ENCODE results near the gene ARFGEF2.
"Not testable (repeated sequence)": the region's sequence is repeated elsewhere in the genome, so short reads cannot be mapped to it uniquely, and the experiment has no call there.

Gene ARFGEF2

DNA sequence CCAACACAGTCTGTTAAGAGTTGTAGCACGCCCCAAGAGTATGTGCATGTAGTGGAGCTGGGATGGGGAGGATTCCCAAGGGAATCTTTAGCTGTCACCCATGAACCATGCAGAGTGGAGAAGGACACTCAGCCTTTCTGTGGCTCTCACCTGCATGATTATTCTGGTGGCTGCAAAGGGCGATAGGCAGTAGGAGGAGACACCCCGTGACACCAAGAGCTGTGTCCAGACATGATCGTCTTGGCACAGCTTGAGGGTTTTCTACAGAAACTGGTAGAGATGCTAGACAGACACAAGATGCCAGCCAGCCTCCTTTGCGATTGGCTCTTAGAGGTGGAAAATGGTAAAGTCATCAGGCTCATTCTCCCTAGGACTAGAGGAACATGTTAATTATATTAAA is 121.5 kb downstream of the ARFGEF2 start:
- no peak for DNase-seq
- TF ChIP-seq POLR2A (IDR thresholded peaks at IDR 0.05; ENCODE audit: low read length) (no peak), GATA1 (IDR thresholded peaks at IDR 0.05; ENCODE audit: low read depth, low read length) (no peak)

DNA sequence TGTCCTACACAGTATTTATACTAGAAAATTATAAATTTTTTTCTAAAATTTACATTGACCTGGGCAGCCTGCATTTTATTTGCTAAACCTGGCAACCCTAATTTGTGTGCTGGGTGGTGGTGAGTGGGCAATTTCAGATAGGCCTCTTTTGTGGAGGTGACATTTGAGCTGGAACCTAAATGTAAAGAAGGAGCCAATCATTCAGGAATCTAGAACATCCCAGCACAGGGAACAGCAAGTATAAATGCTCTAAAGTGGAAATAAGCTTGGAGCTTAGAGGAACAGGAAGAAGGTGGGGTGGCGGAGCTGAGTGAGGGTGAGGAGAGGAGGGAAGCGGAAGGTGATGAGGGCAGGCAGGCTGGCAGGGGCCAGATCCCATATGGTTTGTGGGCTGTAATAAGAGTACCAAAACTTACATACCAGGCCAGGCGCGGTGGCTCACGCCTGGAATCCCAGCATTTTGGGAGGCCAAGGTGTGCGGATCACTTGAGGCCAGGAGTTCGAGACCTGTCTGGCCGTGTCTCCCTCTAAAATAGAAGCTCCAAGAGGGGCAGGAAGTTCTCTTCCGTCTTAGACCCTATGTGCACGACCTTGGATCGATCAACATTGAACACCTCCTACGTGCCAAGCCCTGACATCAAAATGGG is 124.1 kb downstream of the ARFGEF2 start:
- TF ChIP-seq POLR2A (IDR thresholded peaks at IDR 0.05; ENCODE audit: low read length) = no peak
- no peak for TF ChIP-seq GATA1 (IDR thresholded peaks at IDR 0.05; ENCODE audit: low read depth, low read length)
- DNase-seq = no peak

DNA sequence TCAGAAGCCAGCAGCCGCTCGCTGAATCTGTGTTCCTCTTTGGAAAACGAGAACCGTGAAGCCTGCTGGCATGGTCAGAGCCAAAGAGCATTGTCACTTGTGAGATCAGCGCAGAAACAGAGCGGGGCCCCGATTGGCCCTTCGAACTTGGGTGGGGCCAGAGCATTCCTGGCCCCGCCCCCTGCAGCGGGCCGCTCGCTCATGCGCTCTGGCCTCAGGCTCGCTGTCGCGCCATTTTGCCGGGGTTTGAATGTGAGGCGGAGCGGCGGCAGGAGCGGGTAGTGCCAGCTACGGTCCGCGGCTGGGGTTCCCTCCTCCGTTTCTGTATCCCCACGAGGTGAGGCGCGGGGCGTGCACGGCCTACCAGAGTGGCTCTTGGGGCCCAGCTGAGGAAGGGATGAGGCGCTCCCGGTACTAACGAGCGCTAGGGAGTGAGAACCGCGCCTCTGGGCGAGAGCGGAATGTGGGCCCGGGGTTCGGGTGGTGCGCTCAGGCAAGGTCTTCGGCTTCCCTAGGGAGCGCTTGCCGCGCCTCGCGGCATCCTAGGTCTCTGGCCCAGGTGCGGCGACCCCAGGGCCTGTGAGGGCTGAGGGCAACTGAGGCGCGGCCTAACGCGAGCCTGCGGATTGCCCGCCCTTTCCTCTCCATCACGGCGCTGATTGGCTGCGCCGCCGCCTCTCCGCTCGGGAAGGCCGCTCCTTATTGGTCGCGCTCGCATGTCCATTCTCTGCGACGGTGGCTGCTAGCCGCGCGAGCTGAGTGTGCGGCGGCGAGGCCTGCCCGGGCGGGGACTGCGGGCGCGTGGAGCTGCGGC is 124.8 kb downstream of the ARFGEF2 start, which contains the start of gene CSE1L:
Gene CSE1L (plus strand): TSS at position 226 of the 814 bp plus-strand sequence. CDS start 12,152 bp downstream, outside the sequence.
- TF ChIP-seq POLR2A (IDR thresholded peaks at IDR 0.05; ENCODE audit: low read length) (peak; percentile 97), GATA1 (IDR thresholded peaks at IDR 0.05; ENCODE audit: low read depth, low read length) (no peak)
- peak; percentile 97 to 98 for DNase-seq

DNA sequence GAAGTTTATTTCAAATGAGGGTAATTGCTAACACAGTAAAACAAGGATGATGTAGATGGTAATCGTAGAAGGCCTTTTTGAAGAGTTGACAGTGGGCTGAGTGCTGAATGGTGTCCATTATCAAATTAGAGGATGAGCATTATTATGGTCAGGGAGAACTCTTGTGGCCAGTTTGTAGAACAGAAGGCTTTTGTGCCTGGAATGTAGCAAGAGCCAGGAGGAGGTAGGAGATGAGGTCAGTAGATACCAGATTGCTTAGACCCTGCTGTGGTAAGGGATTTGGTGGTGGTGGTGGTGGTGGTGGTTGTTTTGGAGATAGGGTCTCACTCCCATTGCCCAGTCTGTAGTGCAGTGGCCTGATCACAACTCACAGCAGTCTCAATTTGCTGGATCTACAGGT is 130.8 kb downstream of the ARFGEF2 start:
- TF ChIP-seq GATA1 (IDR thresholded peaks at IDR 0.05; ENCODE audit: low read depth, low read length) (no peak), POLR2A (IDR thresholded peaks at IDR 0.05; ENCODE audit: low read length) (no peak)
- peak in 1 of 2 experiments; percentile 14 for DNase-seq

DNA sequence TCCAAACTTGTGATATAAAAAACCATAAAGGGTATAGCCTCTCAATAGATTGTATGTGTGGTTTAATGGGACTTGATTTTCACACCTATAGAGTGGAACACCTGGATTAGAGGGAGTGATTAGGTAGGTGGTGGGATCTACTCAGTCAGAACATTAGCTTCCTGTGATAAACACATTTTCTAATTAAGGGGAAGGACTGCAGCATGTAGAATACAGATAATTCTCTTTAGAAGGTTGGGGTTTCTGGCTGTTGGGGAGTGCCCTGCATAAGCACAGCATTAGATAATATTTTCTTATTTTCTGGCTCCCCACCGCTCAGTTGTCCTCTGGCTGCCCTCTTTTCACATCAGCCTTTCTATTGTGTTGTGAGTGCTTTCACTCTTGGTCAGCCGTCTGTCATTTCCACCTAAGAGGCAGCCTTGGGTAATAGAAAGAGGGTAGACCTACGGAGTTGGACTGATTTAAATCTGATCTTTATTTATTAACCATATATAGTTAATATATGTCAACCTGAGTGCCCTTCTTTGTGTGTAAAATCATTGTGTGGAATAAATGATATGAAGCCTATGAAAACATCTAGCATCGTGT is 132.6 kb downstream of the ARFGEF2 start:
- TF ChIP-seq GATA1 (IDR thresholded peaks at IDR 0.05; ENCODE audit: low read depth, low read length) (no peak), POLR2A (IDR thresholded peaks at IDR 0.05; ENCODE audit: low read length) (no peak)
- peak; percentile 58 to 82 for DNase-seq

DNA sequence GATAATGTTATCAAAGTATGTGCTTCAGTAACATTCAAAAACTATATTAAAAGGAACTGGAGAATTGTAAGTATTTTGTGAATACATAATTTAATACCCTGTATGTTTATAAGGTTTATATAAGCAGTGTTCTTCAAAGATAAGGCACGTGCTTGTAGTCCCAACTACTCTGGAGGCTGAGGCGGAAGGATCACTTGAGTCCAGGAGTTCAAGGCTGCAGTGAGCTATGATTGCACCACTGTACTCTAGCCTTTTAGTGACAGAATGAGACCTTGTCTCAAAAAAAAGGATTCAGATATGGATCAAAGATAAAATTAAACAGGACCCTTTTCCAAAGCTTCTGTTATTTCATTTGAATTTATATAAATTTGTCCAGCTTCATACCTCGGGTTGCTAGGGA is 141.8 kb downstream of the ARFGEF2 start:
- no peak for DNase-seq
- TF ChIP-seq POLR2A (IDR thresholded peaks at IDR 0.05; ENCODE audit: low read length) (no peak), GATA1 (IDR thresholded peaks at IDR 0.05; ENCODE audit: low read depth, low read length) (no peak)

DNA sequence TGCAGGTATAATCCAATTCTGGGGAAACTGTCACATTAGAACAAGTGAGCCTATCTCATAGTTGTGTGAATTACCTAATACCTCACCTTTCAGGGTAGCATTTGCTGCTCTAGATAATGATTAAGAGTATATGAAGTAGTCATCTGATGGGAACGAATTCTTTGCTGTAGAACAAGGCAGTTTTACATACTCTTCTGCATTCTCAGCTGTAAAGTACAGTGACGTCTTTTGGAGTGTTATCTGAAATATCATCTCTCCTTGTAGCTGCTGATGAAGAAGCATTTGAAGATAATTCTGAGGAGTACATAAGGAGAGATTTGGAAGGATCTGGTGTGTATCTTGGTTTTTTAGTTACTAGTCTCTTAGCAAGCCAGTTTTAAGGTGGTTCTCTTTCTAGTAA is 153.0 kb downstream of the ARFGEF2 start:
- no peak for DNase-seq
- TF ChIP-seq GATA1 (IDR thresholded peaks at IDR 0.05; ENCODE audit: low read depth, low read length) (no peak), POLR2A (IDR thresholded peaks at IDR 0.05; ENCODE audit: low read length) (no peak)

DNA sequence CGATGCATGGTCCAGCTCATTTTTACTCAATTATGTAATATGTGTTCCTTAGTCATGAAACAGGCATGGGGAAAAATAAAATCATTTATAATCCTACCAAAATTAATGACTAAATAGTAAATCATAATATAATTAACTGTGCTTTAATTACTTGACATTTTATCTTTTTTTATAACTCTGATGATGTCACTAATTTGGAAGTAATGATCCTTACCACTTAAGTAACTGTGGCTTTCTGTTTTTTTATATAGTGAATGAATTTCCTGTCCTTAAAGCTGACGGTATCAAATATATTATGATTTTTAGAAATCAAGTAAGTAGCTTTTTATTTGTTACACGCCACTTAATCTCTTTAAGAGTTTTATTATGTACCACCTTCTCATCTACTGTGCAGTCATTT is 156.8 kb downstream of the ARFGEF2 start:
- DNase-seq = no peak
- TF ChIP-seq POLR2A (IDR thresholded peaks at IDR 0.05; ENCODE audit: low read length) (no peak), GATA1 (IDR thresholded peaks at IDR 0.05; ENCODE audit: low read depth, low read length) (no peak)

DNA sequence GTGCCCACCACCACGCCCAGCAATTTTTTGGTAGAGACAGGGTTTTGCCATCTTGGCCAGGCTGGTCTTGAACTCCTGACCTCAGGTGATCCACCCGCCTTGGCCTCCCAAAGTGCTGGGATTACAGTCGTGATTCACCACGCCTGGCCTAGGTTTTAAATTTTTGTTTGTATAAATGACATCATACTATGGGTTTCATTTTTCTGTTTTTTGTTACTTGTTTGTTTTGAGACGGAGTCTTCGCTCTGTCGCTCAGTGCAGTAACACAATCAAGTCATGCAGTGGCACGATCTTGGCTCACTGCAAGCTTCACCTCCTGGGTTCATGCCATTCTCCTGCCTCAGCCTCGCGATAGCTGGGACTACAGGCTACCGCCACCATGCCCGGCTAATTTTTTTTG is 160.8 kb downstream of the ARFGEF2 start:
- DNase-seq = not testable (repeated sequence)

Data from erythroblast (primary cell).